Ureter (tissue), 1 donor: ENCODE results near the gene UBA3. TPM values are rescaled to one million over a fixed set of nuclear protein-coding genes. Genes with fewer than 3 reads are reported as not detected.

Experiments used
- DNase-seq: peaks from one replicate; pipeline ENCODE4 v3.0.0-alpha.2; 2020; ENCODE audit warnings: low spot score
- total RNA-seq: library from RNA; stranded (reverse); gene quantifications from one replicate; pipeline ENCODE4 v1.2.4, GENCODE V29; 2023
- donor health status: DM: yes; HTN: yes; CAD: no.

UBA3 gene
- total RNA-seq, 1 donor from 2014 or later, result 72.4 TPM

GRCh38 chr3:69066121-69066520 is 14.0 kb downstream of the UBA3 start:
- no peak for DNase-seq

GRCh38 chr3:69065318-69065964 is 14.7 kb downstream of the UBA3 start:
- DNase-seq, result no peak

GRCh38 chr3:69063636-69064035 is 16.5 kb downstream of the UBA3 start:
- no peak for DNase-seq

GRCh38 chr3:69059688-69060087 is 20.5 kb downstream of the UBA3 start:
- no peak for DNase-seq

GRCh38 chr3:69058947-69059224 is 21.3 kb downstream of the UBA3 start:
- DNase-seq, result no peak

GRCh38 chr3:69058180-69058946 is 21.8 kb downstream of the UBA3 start:
- no peak for DNase-seq

- DNase-seq, result no peak
Observed at GRCh38 chr3:69052472-69052898, 27.7 kb downstream of the UBA3 start.

- DNase-seq, result peak; percentile 98
Observed at GRCh38 chr3:69051756-69052471, 28.3 kb downstream of the UBA3 start, which contains the start of gene TMF1. Gene TMF1 (minus strand): TSS chr3:69052333. CDS start chr3:69052086, 247 bp downstream.

- DNase-seq, result no peak
Observed at GRCh38 chr3:69048990-69049389, 31.2 kb downstream of the UBA3 start.

GRCh38 chr3:69044608-69045007 is 35.6 kb downstream of the UBA3 start:
- DNase-seq, result no peak

- DNase-seq, result no peak
Observed at GRCh38 chr3:69033470-69033869, 46.7 kb downstream of the UBA3 start.

GRCh38 chr3:69032737-69033136 is 47.4 kb downstream of the UBA3 start:
- no peak for DNase-seq

GRCh38 chr3:69032142-69032541 is 48.0 kb downstream of the UBA3 start:
- no peak for DNase-seq

GRCh38 chr3:69031635-69032034 is 48.5 kb downstream of the UBA3 start:
- DNase-seq, result no peak

- DNase-seq, result no peak
Observed at GRCh38 chr3:69020857-69021256, 59.3 kb downstream of the UBA3 start.

- no peak for DNase-seq
Observed at GRCh38 chr3:69020424-69020823, 59.7 kb downstream of the UBA3 start.

GRCh38 chr3:69016901-69017300 is 63.3 kb downstream of the UBA3 start:
- DNase-seq, result no peak

- DNase-seq, result no peak
Observed at GRCh38 chr3:69016102-69016501, 64.1 kb downstream of the UBA3 start.

- no peak for DNase-seq
Observed at GRCh38 chr3:69014022-69014580, 66.1 kb downstream of the UBA3 start.

GRCh38 chr3:69013253-69014021 is 66.7 kb downstream of the UBA3 start, which contains the start of gene EOGT:
Gene EOGT (minus strand): TSS chr3:69013684. CDS start chr3:69009846, 3,838 bp downstream.
- peak; percentile 92 for DNase-seq

GRCh38 chr3:69012800-69013252 is 67.3 kb downstream of the UBA3 start:
- peak; percentile 51 for DNase-seq
